Measurements from ENCODE around the gene AEBP1.

AEBP1 gene

DNA sequence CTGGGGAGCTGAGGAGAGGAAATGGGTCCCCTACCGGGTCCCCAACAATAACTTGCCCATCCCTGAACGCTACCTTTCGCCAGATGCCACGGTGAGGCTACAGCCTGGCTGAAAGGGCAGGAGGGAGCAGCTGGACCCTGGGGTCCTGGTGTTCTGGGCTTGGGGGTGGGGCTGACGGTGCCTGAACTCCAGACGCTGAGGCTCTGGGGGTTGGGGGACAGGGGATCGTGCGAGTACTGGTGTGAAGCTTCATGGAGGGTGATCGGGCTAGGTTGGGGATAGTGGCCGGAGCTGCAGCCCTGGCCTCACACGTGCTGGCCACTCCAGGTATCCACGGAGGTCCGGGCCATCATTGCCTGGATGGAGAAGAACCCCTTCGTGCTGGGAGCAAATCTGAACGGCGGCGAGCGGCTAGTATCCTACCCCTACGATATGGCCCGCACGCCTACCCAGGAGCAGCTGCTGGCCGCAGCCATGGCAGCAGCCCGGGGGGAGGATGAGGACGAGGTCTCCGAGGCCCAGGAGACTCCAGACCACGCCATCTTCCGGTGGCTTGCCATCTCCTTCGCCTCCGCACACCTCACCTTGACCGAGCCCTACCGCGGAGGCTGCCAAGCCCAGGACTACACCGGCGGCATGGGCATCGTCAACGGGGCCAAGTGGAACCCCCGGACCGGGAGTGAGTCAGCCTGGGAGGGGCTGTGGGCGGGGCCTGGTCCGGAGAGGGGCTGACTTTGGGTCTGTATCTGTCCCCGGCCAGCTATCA lies 8.3 kb downstream of the AEBP1 start:
- DNase-seq (ENCODE audit: insufficient read length, low spot score), result no peak
- no peak for FAIRE-seq
- TF ChIP-seq, protein P1, sequence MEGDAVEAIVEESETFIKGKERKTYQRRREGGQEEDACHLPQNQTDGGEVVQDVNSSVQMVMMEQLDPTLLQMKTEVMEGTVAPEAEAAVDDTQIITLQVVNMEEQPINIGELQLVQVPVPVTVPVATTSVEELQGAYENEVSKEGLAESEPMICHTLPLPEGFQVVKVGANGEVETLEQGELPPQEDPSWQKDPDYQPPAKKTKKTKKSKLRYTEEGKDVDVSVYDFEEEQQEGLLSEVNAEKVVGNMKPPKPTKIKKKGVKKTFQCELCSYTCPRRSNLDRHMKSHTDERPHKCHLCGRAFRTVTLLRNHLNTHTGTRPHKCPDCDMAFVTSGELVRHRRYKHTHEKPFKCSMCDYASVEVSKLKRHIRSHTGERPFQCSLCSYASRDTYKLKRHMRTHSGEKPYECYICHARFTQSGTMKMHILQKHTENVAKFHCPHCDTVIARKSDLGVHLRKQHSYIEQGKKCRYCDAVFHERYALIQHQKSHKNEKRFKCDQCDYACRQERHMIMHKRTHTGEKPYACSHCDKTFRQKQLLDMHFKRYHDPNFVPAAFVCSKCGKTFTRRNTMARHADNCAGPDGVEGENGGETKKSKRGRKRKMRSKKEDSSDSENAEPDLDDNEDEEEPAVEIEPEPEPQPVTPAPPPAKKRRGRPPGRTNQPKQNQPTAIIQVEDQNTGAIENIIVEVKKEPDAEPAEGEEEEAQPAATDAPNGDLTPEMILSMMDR (IDR thresholded peaks at IDR 0.05; ENCODE audit: insufficient read depth, missing control alignments), result no peak

DNA sequence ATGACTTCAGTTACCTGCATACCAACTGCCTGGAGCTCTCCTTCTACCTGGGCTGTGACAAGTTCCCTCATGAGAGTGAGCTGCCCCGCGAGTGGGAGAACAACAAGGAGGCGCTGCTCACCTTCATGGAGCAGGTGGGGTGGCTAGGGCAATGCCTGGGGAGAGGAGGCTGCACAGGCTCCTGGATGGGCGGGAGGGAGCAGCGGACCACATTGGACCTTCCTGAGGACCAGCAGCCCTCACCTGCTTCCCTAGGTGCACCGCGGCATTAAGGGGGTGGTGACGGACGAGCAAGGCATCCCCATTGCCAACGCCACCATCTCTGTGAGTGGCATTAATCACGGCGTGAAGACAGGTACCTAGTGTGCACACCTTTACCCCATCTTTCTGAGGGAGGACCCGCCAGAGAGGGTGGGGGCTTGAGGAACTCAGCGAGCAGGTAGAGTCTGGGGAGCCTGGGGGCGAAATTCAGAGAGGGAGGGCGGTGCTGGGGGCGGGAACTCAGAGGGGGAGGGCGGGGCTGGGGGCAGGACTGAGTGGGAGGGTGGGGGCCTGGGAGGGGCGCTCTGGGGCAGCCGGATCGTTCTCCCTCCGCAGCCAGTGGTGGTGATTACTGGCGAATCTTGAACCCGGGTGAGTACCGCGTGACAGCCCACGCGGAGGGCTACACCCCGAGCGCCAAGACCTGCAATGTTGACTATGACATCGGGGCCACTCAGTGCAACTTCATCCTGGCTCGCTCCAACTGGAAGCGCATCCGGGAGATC lies 9.0 kb downstream of the AEBP1 start:
- TF ChIP-seq, protein P1 (IDR thresholded peaks at IDR 0.05; ENCODE audit: insufficient read depth, missing control alignments), result no peak
- DNase-seq (ENCODE audit: insufficient read length, low spot score) (no peak), FAIRE-seq (no peak)

DNA sequence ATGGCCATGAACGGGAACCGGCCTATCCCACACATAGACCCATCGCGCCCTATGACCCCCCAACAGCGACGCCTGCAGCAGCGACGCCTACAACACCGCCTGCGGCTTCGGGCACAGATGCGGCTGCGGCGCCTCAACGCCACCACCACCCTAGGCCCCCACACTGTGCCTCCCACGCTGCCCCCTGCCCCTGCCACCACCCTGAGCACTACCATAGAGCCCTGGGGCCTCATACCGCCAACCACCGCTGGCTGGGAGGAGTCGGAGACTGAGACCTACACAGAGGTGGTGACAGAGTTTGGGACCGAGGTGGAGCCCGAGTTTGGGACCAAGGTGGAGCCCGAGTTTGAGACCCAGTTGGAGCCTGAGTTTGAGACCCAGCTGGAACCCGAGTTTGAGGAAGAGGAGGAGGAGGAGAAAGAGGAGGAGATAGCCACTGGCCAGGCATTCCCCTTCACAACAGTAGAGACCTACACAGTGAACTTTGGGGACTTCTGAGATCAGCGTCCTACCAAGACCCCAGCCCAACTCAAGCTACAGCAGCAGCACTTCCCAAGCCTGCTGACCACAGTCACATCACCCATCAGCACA lies 9.7 kb downstream of the AEBP1 start:
- TF ChIP-seq, protein P1 (IDR thresholded peaks at IDR 0.05; ENCODE audit: insufficient read depth, missing control alignments), result no peak
- FAIRE-seq, result no peak

DNA sequence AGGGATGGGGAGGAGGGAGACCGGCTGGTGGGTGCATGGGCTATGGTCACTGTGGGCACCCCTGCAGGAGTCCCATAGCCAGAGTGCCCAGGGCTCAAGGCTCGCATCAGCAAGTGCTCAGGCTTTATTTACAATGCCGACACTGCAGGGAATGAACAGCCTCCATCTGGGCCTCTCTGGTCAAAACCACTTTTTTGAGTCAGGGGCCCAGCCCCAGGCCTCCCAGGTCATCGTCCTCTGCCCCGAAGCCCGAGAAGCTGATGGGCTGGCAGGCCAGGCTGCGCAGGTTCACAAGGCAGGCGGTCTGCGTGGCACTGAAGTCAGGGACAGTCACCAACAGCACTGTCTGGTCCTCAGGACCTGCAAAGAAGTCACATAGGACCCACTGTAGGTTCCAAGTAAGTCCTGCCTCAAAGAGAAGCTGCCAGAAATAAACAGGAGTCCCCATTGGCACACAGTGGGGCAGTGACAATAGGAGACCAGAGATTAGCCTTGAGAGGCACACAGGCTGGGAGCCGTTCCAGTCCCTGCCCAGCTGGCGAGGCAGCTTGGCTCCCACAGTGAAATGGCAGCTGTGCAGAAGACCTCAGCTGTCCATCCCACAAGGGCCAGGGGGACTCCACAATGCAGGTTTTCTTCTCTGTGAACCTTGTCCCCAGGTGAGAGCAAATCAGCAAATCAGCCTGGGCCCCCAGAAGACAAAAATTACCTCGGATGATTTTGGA lies 10.6 kb downstream of the AEBP1 start:
- FAIRE-seq (no peak), DNase-seq (ENCODE audit: insufficient read length, low spot score) (no peak)
- TF ChIP-seq, protein P1 (IDR thresholded peaks at IDR 0.05; ENCODE audit: insufficient read depth, missing control alignments), result no peak

More for the DNA sequence above, 9.7 kb downstream of the AEBP1 start:
- DNase-seq (ENCODE audit: insufficient read length, low spot score), result no peak

DNA sequence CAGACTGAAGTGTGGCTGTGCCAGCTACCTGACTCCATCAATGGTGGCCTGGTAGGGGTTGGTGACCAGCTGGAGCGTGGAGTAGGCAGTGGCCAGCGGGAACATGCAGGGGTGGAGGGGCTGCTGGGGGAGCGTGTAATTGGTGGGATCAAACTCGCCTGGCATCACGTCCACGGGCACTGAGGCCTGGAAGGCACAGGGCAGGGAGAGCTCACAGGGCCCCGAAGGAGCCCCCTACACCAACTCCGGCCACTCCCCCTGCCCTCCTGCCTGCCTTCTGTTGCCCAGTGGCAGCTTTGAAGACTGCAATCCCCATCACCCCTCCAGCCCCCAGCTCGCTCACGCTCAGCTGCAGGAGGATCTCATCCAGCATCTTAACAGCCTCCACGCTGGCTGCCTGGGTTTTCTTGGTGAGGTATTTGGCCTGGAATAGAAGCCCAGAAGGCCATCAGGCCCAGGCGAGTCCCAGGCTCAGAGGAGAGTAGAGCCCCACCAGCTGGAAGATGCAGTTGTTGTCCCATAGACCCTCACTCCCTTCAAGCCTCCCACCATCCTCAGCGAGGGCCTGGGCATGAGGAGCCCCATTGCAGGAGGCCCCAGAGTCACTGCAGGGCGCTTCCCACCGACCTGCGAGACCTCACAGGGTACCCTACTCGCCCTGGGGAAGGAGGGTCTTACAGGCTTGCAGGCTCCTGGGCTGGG lies 12.1 kb downstream of the AEBP1 start:
- DNase-seq (ENCODE audit: insufficient read length, low spot score) (no peak), FAIRE-seq (no peak)
- TF ChIP-seq, protein P1 (IDR thresholded peaks at IDR 0.05; ENCODE audit: insufficient read depth, missing control alignments), result no peak

DNA sequence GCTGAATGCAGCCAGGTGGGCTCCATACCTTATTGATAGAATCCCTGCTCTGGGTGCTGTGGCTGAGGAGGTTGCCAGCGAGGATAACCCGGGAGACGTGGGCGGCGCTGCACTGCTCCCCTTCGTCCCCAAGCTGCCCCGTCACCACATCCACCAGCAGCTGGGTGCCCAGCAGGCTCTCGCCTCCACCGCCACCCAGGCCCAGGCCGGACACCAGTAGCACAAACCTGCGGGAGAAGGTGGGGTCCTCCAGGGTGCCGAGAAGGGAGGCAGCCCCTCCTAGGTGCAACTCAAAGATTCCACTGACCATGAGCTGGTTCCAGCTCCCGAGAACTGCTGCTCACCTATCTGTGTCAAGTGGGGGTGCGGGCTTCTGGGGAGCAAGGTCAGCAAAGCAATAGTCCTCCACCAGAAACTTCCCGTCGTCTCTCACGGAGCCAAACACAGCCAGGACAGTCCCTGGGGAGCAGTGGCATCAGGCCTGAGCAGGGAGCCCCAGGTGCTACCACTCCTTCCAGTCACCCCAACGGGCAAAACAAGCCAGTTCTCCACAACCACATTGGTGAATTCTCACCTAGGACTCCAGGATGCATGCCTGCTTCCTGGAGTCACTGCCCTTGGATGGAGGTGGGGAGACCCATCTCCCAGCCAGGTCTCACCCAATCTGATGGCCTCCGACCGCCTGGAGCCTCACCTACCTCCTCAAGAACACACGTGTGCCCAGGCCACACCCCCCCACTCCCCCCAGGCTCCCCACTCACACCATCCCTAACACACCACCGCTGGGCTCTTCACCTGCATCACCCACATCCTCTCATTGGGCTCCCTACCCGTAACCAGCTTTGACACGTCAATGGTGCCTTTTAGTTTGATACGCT lies 12.9 kb downstream of the AEBP1 start:
- FAIRE-seq, result no peak
- TF ChIP-seq, protein P1 (IDR thresholded peaks at IDR 0.05; ENCODE audit: insufficient read depth, missing control alignments), result no peak
- no peak for DNase-seq (ENCODE audit: insufficient read length, low spot score)
